Natural killer cell (primary cell): Measurements from ENCODE around the gene BRD4. TPM values are rescaled to one million over a fixed set of nuclear protein-coding genes. Genes with fewer than 3 reads are reported as not detected.

ENCODE experiments used
- ATAC-seq, 3 donors: fragments of 150-1000 bp in 2 of 3; fragments of 200-7000 bp in 1 of 3; cut with Tn5 transposase; 1 replicate in 1 of 3; 2 replicates in 2 of 3; pipeline ENCODE4 v1.10.0; 2021; ENCODE audit warnings: mild to moderate bottlenecking in 2 of 3, moderate library complexity in 2 of 3
- DNase-seq, 2 donors: peaks; one replicate each; pipeline versions ENCODE4 v3.0.0 to v3.0.0-alpha.2; 2013 to 2021; ENCODE audit warnings: mixed read lengths in 1 of 2
- H3K27ac ChIP-seq: one replicate; pipeline ENCODE4 v1.5.1; 2013; ENCODE audit warnings: mild to moderate bottlenecking, low read length
- H3K27me3 ChIP-seq: one replicate; pipeline ENCODE4 v1.6.1; 2013; ENCODE audit warnings: low read length; ENCODE audit not compliant: control insufficient read depth, insufficient read depth
- H3K36me3 ChIP-seq: one replicate; pipeline ENCODE4 v1.6.1; 2013; ENCODE audit warnings: low read length; ENCODE audit not compliant: control insufficient read depth, insufficient read depth
- H3K4me1 ChIP-seq: one replicate; pipeline ENCODE4 v1.6.1; 2013; ENCODE audit warnings: low read length; ENCODE audit not compliant: control insufficient read depth, insufficient read depth
- H3K4me3 ChIP-seq: one replicate; pipeline ENCODE4 v1.5.1; 2013; ENCODE audit warnings: low read length
- H3K9me3 ChIP-seq: one replicate; pipeline ENCODE4 v1.6.1; 2013; ENCODE audit warnings: low read length; ENCODE audit not compliant: control insufficient read depth, insufficient read depth
- H3K27ac Mint-ChIP-seq, 2 donors: one replicate each; pipeline ENCODE4 v1.8.0; 2022; ENCODE audit warnings: mild to moderate bottlenecking in 2 of 2, mixed read lengths in 2 of 2, moderate library complexity in 1 of 2
- H3K27me3 Mint-ChIP-seq, 2 donors: one replicate each; pipeline ENCODE4 v1.8.0; 2022; ENCODE audit warnings: low read depth in 2 of 2, mixed read lengths in 2 of 2
- H3K36me3 Mint-ChIP-seq: one replicate; pipeline ENCODE4 v1.8.0; 2022; ENCODE audit warnings: mixed read lengths
- H3K4me1 Mint-ChIP-seq, 2 donors: one replicate each; pipeline ENCODE4 v1.8.0; 2022; ENCODE audit warnings: mixed read lengths in 2 of 2
- H3K4me3 Mint-ChIP-seq: one replicate; pipeline ENCODE4 v1.8.0; 2022; ENCODE audit warnings: mild to moderate bottlenecking, moderate library complexity, mixed read lengths
- H3K9me3 Mint-ChIP-seq, 2 donors: one replicate each; pipeline ENCODE4 v1.8.0; 2022; ENCODE audit warnings: mixed read lengths in 2 of 2
- CTCF ChIP-seq: fragments of 200-600 bp; IDR thresholded peaks from one replicate; pipeline ENCODE4 v1.8.0; 2022; ENCODE audit warnings: antibody characterized with exemption
- WGBS: methylation state at CpG from one replicate; pipeline ENCODE4 v1.1.7; 2013; ENCODE audit warnings: missing lambda C conversion rate; ENCODE audit not compliant: insufficient coverage; 5-methylcytosine and 5-hydroxymethylcytosine counted together
- intact Hi-C: fragments of 100-400 bp; cut with micrococcal nuclease; formaldehyde crosslinking; loops from one replicate; pipeline ENCODE4 v1.14.2; 2022
- total RNA-seq, 4 donors: library from RNA; stranded (reverse); fragments of 120-200 nt in 1 of 4; gene quantifications; one replicate each; pipeline versions ENCODE4 v1.2.3 to v1.2.4, GENCODE V29; 2013 to 2022

The BRD4 gene
- total RNA-seq, 3 donors from 2014 or later (not counting 1 experiment from before 2014, with no cell fraction given): 91.9 to 116 (median 98.3) TPM

- Histone ChIP-seq H3K27ac (peak overlapping the region; percentile 41), H3K27me3 (no peaks in the 10 kb centered on the region), H3K9me3 (no peaks in the 10 kb centered on the region), H3K4me1 (peaks cover 82% of the 10 kb centered on the region), H3K4me3 (no peak overlapping the region), H3K36me3 (no peaks in the 10 kb centered on the region)
- 14% methylated on average over 2 of the region's 4 CpGs for WGBS
- Mint-ChIP-seq H3K27me3 (no peaks in the 10 kb centered on the region), H3K4me1 (peaks cover 89 to 95% of the 10 kb centered on the region in 2 donors), H3K9me3 (no peaks in the 10 kb centered on the region), H3K27ac (peak overlapping the region; percentile 67 to 82), H3K4me3 (peak overlapping the region; percentile 17), H3K36me3 (no peaks in the 10 kb centered on the region)
- TF ChIP-seq CTCF: no peak
- intact Hi-C loops: no loop called here
- ATAC-seq: peak in 2 of 3 donors; percentile 21 to 27
- no peak for DNase-seq
Measured at GRCh38 chr19:15286688-15287365, 45.5 kb downstream of the BRD4 start.

- no peaks in the 10 kb centered on the region for H3K9me3 ChIP-seq
- Mint-ChIP-seq H3K4me3 (no peak overlapping the region), H3K27ac (peak overlapping the region; percentile 51 to 82), H3K27me3 (no peaks in the 10 kb centered on the region), H3K9me3 (no peaks in the 10 kb centered on the region), H3K4me1 (peaks cover 89 to 95% of the 10 kb centered on the region in 2 donors), H3K36me3 (no peaks in the 10 kb centered on the region)
- H3K4me1 ChIP-seq: peaks cover 88% of the 10 kb centered on the region
- H3K27me3 ChIP-seq: no peaks in the 10 kb centered on the region
- intact Hi-C loops: no loop called here
- TF ChIP-seq CTCF: no peak
- no peak for DNase-seq
- H3K4me3 ChIP-seq: no peak overlapping the region
- 65% methylated on average over 11 of the region's 11 CpGs for WGBS
- no peak overlapping the region for H3K27ac ChIP-seq
- no peak for ATAC-seq
- no peaks in the 10 kb centered on the region for H3K36me3 ChIP-seq
Measured at GRCh38 chr19:15285896-15286591, 46.3 kb downstream of the BRD4 start.

- no peak for DNase-seq
- Mint-ChIP-seq H3K4me3 (peak overlapping the region; percentile 45), H3K4me1 (peaks cover 89 to 95% of the 10 kb centered on the region in 2 donors), H3K27me3 (no peaks in the 10 kb centered on the region), H3K9me3 (no peaks in the 10 kb centered on the region), H3K36me3 (no peaks in the 10 kb centered on the region), H3K27ac (peak overlapping the region; percentile 85 to 87)
- H3K27me3 ChIP-seq: no peaks in the 10 kb centered on the region
- no peaks in the 10 kb centered on the region for H3K9me3 ChIP-seq
- ATAC-seq: no peak
- intact Hi-C loops: no loop called here
- no peak for TF ChIP-seq CTCF
- no peak overlapping the region for H3K4me3 ChIP-seq
- H3K36me3 ChIP-seq: no peaks in the 10 kb centered on the region
- H3K27ac ChIP-seq: no peak overlapping the region
- WGBS: 81% methylated on average over 3 of the region's 3 CpGs
- H3K4me1 ChIP-seq: peaks cover 93% of the 10 kb centered on the region
Measured at GRCh38 chr19:15284896-15285295, 47.4 kb downstream of the BRD4 start.
